Panc1 (cell line): ENCODE measurements around the gene NEURL4. TPM values are rescaled to one million over a fixed set of nuclear protein-coding genes. Genes with fewer than 3 reads are reported as not detected.
"Not testable (repeated sequence)": the region's sequence is repeated elsewhere in the genome, so short reads cannot be mapped to it uniquely, and the experiment has no call there.

Source experiments
- ATAC-seq: fragments of 200-7000 bp; cut with Tn5 transposase; 2 replicates; pipeline ENCODE4 v1.9.1; 2020; ENCODE audit warnings: mild to moderate bottlenecking, moderate library complexity
- BruUV-seq: library from RNA; stranded (reverse); fragments of 400-500 nt; replicated peaks from 2 replicates; lab custom pipeline; 2021; lab: Mats Ljungman, UMichigan
- CTCF ChIA-PET: fragments of 300-600 bp; sonication (Branson Sonifier 250); formaldehyde crosslinking; loops from one replicate; lab custom pipeline; 2022; ENCODE audit warnings: antibody characterized with exemption; lab: Charles Lee
- POLR2A ChIA-PET: fragments of 300-600 bp; sonication (Branson Sonifier 250); formaldehyde crosslinking; loops from one replicate; lab custom pipeline; 2022; ENCODE audit warnings: antibody characterized with exemption; lab: Charles Lee
- DNase-seq: peaks from one replicate; pipeline ENCODE4 v3.0.0-alpha.2; 2010; ENCODE audit warnings: low read depth, low spot score
- H3K27ac ChIP-seq: 2 replicates; pipeline ENCODE4 v1.5.1; 2011; ENCODE audit warnings: mild to moderate bottlenecking, low read length, inconsistent platforms
- H3K27me3 ChIP-seq: fragments of 200-500 bp; sonication (Bioruptor generic); 2 replicates; pipeline ENCODE4 v1.6.0; 2014; ENCODE audit warnings: low read length, inconsistent platforms; ENCODE audit not compliant: control insufficient read depth, insufficient read depth
- H3K36me3 ChIP-seq: fragments of 200-500 bp; sonication (Bioruptor generic); 2 replicates; pipeline ENCODE4 v1.5.1; 2014; ENCODE audit warnings: inconsistent platforms, mild to moderate bottlenecking, low read length, moderate library complexity; ENCODE audit not compliant: control insufficient read depth, insufficient read depth
- H3K4me1 ChIP-seq: 2 replicates; pipeline ENCODE4 v1.5.1; 2011; ENCODE audit warnings: inconsistent platforms, mild to moderate bottlenecking, low read length, moderate library complexity; ENCODE audit not compliant: control insufficient read depth, insufficient read depth
- H3K4me3 ChIP-seq, 2 experiments: 2 replicates each; pipeline ENCODE4 v1.5.1; 2011 to 2012; ENCODE audit warnings: low read depth in 2 of 2, low read length in 2 of 2, mild to moderate bottlenecking in 2 of 2, inconsistent platforms in 1 of 2, moderate library complexity in 1 of 2
- H3K9me3 ChIP-seq: fragments of 200-500 bp; sonication (Bioruptor generic); 2 replicates; pipeline ENCODE4 v1.5.1; 2014; ENCODE audit warnings: low read depth, mild to moderate bottlenecking, inconsistent platforms, low read length, moderate library complexity; ENCODE audit not compliant: control insufficient read depth, insufficient read depth
- POLR2AphosphoS5 ChIP-seq: IDR thresholded peaks from 2 replicates; pipeline ENCODE4 v1.6.1; 2012; ENCODE audit warnings: mild to moderate bottlenecking, low read depth, low read length, moderate library complexity
- SIN3A ChIP-seq: IDR thresholded peaks from 2 replicates; pipeline ENCODE4 v1.6.1; 2012; ENCODE audit warnings: low read depth, mild to moderate bottlenecking, low read length, moderate library complexity, borderline replicate concordance; ENCODE audit not compliant: insufficient read depth
- TCF7L2 ChIP-seq: IDR thresholded peaks from 2 replicates; pipeline ENCODE4 v1.6.1; 2011; ENCODE audit warnings: mild to moderate bottlenecking, low read depth, low read length, inconsistent platforms
- in situ Hi-C: cut with HindIII; loops from 2 replicates; pipeline ENCODE4 v1.10.0; 2016; ENCODE audit warnings: low sequenced_read_pairs, low pct_unique_long_range_greater_than_20kb
- intact Hi-C: fragments of 100-400 bp; cut with micrococcal nuclease; formaldehyde crosslinking; loops from one replicate; pipeline ENCODE4 v1.10.0; 2022; ENCODE audit not compliant: unreplicated experiment
- total RNA-seq: library from RNA; stranded (reverse); gene quantifications from one replicate; pipeline ENCODE4 v1.2.1, GENCODE V29; 2021; ENCODE audit not compliant: unreplicated experiment
- TF ChIP-seq, protein P1 (sequence below): fragments of 450-650 bp; IDR thresholded peaks from 2 replicates; pipeline ENCODE4 v1.5.1; 2017; ENCODE audit warnings: mild to moderate bottlenecking
- TF ChIP-seq, protein P2 (sequence below), 2 experiments: IDR thresholded peaks; 2 replicates each; pipeline ENCODE4 v1.6.1; 2011 to 2012; ENCODE audit warnings: low read depth in 2 of 2, control low read depth in 1 of 2, low read length in 1 of 2, mild to moderate bottlenecking in 1 of 2, moderate library complexity in 1 of 2; ENCODE audit not compliant: insufficient read depth in 1 of 2

NEURL4 gene
- total RNA-seq, 1 experiment from 2014 or later: 58.9 TPM

DNA sequence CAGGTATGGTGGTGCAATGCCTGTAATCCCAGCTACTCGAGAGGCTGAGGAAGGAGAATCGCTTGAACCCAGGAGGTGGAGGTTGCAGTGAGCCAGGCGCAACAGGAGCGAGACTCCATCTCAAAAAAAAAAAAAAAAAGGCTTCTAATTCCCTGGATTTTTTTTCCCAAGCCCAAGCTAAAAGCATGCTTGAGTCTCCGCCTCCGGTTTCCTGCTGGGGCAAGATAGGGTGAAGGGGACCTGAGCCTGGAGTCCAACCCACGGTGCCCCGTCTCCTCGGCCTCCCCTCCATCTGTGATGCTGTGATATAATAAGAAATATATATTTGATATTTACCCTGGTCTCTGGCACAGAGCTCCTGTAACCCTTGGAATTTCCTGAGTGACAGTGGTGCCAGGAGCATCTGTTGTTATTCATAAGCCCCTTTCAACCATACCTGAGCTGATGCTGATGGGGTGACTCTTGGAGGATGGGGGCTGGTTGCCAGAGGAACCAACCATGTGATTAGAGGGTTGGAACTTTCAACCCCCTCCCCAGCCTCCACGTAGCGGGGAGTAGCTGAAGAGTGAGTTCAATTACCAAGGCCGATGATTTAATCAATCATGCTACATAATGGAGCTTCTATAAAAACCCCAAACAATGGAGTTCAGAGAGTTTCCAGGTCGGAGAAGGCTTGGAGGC lies 38.9 kb upstream of the NEURL4 start:
- Histone ChIP-seq H3K27me3 (no peaks in the 10 kb centered on the region), H3K4me1 (no peaks in the 10 kb centered on the region), H3K27ac (no peak overlapping the region), H3K36me3 (no peaks in the 10 kb centered on the region), H3K9me3 (no peaks in the 10 kb centered on the region), H3K4me3 (no peak overlapping the region)
- CTCF ChIA-PET: interaction anchor here (0.5 to 0.8 kb wide), 3 partner anchors 25 to 108 kb away, joined by 4 to 8 read pairs (median 5); no protein-coding TSS in a partner anchor
- intact Hi-C loops: no loop called here
- in situ Hi-C loops: no loop called here
- DNase-seq: no peak
- no peak for ATAC-seq
- BruUV-seq: no TSS peak
- POLR2A ChIA-PET: no interaction called here
- TF ChIP-seq, protein P1, sequence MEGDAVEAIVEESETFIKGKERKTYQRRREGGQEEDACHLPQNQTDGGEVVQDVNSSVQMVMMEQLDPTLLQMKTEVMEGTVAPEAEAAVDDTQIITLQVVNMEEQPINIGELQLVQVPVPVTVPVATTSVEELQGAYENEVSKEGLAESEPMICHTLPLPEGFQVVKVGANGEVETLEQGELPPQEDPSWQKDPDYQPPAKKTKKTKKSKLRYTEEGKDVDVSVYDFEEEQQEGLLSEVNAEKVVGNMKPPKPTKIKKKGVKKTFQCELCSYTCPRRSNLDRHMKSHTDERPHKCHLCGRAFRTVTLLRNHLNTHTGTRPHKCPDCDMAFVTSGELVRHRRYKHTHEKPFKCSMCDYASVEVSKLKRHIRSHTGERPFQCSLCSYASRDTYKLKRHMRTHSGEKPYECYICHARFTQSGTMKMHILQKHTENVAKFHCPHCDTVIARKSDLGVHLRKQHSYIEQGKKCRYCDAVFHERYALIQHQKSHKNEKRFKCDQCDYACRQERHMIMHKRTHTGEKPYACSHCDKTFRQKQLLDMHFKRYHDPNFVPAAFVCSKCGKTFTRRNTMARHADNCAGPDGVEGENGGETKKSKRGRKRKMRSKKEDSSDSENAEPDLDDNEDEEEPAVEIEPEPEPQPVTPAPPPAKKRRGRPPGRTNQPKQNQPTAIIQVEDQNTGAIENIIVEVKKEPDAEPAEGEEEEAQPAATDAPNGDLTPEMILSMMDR: no peak
- TF ChIP-seq SIN3A: no peak
- no peak for TF ChIP-seq TCF7L2
- TF ChIP-seq, protein P2, sequence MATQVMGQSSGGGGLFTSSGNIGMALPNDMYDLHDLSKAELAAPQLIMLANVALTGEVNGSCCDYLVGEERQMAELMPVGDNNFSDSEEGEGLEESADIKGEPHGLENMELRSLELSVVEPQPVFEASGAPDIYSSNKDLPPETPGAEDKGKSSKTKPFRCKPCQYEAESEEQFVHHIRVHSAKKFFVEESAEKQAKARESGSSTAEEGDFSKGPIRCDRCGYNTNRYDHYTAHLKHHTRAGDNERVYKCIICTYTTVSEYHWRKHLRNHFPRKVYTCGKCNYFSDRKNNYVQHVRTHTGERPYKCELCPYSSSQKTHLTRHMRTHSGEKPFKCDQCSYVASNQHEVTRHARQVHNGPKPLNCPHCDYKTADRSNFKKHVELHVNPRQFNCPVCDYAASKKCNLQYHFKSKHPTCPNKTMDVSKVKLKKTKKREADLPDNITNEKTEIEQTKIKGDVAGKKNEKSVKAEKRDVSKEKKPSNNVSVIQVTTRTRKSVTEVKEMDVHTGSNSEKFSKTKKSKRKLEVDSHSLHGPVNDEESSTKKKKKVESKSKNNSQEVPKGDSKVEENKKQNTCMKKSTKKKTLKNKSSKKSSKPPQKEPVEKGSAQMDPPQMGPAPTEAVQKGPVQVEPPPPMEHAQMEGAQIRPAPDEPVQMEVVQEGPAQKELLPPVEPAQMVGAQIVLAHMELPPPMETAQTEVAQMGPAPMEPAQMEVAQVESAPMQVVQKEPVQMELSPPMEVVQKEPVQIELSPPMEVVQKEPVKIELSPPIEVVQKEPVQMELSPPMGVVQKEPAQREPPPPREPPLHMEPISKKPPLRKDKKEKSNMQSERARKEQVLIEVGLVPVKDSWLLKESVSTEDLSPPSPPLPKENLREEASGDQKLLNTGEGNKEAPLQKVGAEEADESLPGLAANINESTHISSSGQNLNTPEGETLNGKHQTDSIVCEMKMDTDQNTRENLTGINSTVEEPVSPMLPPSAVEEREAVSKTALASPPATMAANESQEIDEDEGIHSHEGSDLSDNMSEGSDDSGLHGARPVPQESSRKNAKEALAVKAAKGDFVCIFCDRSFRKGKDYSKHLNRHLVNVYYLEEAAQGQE (IDR thresholded peaks at IDR 0.05; ENCODE audit: insufficient read depth in 1 of 2, low read depth in 2 of 2, low read length in 1 of 2): no peak
- no peak for TF ChIP-seq POLR2AphosphoS5

DNA sequence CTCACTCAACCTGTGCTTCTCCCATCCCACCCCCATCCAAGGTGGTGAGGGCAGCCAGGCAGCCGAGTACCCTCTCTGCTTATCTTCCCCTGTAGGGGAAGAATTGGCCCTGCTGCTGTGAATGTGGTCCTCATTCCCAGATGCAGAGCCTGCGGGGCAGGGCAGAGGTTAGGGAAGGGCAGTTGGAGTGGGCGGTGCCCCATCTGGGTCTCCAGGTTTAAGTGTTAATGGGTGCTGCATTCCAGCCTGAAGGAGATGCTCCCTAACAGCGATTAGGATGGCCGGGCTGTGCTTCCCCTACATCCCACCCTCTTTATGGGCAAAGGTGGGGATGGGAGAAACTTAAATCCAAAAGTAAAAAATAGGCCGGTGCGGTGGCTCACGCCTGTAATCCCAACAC lies 37.9 kb upstream of the NEURL4 start:
- Histone ChIP-seq H3K4me1 (no peaks in the 10 kb centered on the region), H3K9me3 (no peaks in the 10 kb centered on the region), H3K27ac (no peak overlapping the region), H3K36me3 (no peaks in the 10 kb centered on the region), H3K27me3 (no peaks in the 10 kb centered on the region), H3K4me3 (no peak overlapping the region)
- ATAC-seq: no peak
- ChIA-PET POLR2A (no interaction called here), CTCF (interaction anchor here (0.7 kb wide), 1 partner anchor 56 kb away, joined by 4 read pairs; no protein-coding TSS in a partner anchor)
- DNase-seq: no peak
- intact Hi-C loops: no loop called here
- in situ Hi-C loops: no loop called here
- TF ChIP-seq, protein P2 (IDR thresholded peaks at IDR 0.05; ENCODE audit: insufficient read depth in 1 of 2, low read depth in 2 of 2, low read length in 1 of 2): no peak
- TF ChIP-seq POLR2AphosphoS5 (no peak), SIN3A (no peak), TCF7L2 (no peak)
- TF ChIP-seq, protein P1: no peak
- BruUV-seq: no TSS peak

DNA sequence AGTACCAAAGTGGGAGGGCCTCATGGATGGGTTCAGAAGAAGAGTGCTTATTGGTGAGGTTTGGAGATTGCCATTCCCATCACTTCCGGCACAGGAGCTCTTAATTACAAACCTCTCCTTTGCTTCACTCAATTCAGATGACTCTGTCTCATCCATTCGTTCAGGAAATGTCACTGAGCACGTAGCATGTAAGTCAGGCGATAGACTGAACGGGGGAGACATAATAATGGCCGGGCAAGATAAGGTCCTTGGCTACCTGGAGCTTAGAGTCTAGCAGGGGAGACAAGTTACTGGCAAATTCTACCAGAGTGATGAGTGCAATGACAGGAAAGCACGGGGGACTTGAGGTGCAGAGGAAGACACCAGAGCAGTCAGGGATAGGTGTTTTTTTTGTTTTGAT lies 36.8 kb upstream of the NEURL4 start:
- DNase-seq, H3K27me3 ChIP-seq, POLR2A ChIA-PET, BruUV-seq, in situ Hi-C loops, H3K4me1 ChIP-seq, intact Hi-C loops, ATAC-seq, H3K9me3 ChIP-seq, H3K4me3 ChIP-seq, H3K36me3 ChIP-seq, H3K27ac ChIP-seq: not testable (repeated sequence)
- CTCF ChIA-PET: interaction anchor here (0.6 kb wide), 1 partner anchor 9 kb away, joined by 5 read pairs; no protein-coding TSS in a partner anchor
